Measurements from ENCODE around the gene LYST.

Gene LYST

DNA sequence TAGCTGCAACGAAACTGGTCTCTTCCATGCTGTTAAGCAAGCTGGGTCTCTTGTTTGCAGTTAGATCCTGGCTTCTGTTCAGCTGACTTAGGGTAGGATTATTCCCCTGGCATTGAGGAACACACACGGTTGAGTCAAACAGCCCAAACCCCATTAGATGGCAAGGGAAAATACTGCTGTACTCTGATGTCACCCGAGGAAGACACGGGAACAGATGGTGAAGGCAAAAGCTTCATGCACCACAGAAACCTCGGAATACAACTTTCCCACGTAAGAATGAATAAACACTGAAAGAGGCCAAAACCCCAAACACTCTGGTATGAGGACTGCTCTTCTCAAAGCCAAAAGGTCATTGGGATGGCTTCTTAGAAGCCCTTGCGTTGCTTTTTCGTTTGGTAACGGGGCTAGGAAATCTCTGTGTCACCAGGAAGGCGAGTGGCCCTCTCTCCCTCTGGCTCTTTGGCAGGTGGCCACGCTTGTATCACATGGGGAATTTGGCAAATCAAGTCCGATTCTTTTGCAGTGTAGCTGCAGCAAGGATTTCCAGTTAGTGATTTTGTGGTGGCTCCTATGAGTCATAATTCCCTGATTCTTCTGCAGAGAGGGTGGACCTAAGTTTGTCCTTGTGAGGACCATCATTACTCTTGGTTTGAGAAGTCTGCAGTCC lies 16.7 kb upstream of the LYST start:
- no peaks in the 10 kb centered on the region for H3K9me3 ChIP-seq (ENCODE audit: control insufficient read depth, insufficient read depth, low read depth, low read length)
- no peak overlapping the region for H3K27ac ChIP-seq (ENCODE audit: low read depth, low read length)
- no peaks in the 10 kb centered on the region for H3K27me3 ChIP-seq (ENCODE audit: control insufficient read depth, insufficient read depth, low read length)
- no peaks in the 10 kb centered on the region for H3K36me3 ChIP-seq (ENCODE audit: control insufficient read depth, insufficient read depth, low read length)
- no peak overlapping the region for H3K9ac ChIP-seq (ENCODE audit: low read length)
- H3K4me1 ChIP-seq (ENCODE audit: control insufficient read depth, insufficient read depth, low read length) = no peaks in the 10 kb centered on the region
- H3K4me3 ChIP-seq (ENCODE audit: low read depth, low read length) = no peak overlapping the region

DNA sequence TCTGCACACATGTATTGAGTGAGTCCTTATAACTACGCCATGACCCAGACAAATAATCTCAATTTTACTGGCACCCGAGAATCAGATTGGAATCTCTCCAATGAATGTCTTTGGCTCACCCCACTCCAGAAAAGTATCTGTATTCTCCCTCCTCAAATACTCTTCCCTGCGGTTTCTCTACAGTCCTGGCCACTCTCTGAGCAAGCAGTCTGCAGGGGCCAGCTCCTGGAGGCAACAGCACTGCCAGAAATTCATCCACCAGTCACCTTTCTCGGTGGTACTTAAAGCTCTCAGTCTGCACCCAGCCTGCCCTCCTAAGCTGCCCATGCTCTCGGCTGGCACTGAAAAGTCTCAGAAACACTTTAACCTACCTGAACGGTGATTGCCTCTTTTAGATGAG lies 16.1 kb upstream of the LYST start:
- Histone ChIP-seq H3K27ac (ENCODE audit: low read depth, low read length) (no peak overlapping the region), H3K36me3 (ENCODE audit: control insufficient read depth, insufficient read depth, low read length) (no peaks in the 10 kb centered on the region), H3K4me3 (ENCODE audit: low read depth, low read length) (no peak overlapping the region), H3K9me3 (ENCODE audit: control insufficient read depth, insufficient read depth, low read depth, low read length) (no peaks in the 10 kb centered on the region), H3K9ac (ENCODE audit: low read length) (no peak overlapping the region), H3K27me3 (ENCODE audit: control insufficient read depth, insufficient read depth, low read length) (no peaks in the 10 kb centered on the region), H3K4me1 (ENCODE audit: control insufficient read depth, insufficient read depth, low read length) (no peaks in the 10 kb centered on the region)

DNA sequence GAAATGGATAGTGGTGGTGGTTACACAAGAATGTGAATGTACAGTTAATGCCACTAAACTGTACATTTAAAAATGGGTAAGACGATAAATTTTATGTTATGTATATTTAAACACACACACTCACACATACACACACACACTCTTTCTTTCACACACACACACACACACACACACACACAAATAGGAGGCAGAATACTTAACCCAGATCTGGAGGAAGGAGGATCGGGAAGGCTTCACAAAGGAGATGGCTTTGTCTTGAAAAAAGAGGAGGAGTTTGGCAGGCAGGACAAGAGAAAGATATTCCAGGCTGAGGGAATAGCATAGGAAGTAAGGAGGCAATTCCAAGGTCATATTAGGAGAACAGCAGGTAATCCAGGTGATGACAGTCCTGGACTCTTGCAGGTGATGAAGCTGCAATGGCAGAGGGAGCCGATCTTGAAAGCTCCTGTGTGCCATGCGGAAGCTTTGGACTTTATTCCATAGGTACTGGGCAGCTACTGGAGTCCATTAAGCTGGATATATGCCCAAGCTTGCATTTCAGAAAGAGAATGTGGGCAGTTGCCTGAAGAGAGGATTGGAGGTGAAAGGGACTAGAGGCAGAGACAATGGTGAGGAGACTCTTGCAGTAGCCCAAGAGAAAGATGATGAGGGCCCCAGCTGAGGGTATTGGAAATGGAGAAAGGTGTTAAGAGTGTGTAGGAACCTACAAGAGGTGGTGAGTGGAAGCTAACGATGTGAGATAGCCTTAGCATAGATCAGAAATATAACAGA lies 15.4 kb upstream of the LYST start:
- no peak overlapping the region for H3K9ac ChIP-seq (ENCODE audit: low read length)
- H3K4me1 ChIP-seq (ENCODE audit: control insufficient read depth, insufficient read depth, low read length) = no peaks in the 10 kb centered on the region
- H3K27ac ChIP-seq (ENCODE audit: low read depth, low read length) = no peak overlapping the region
- H3K27me3 ChIP-seq (ENCODE audit: control insufficient read depth, insufficient read depth, low read length) = no peaks in the 10 kb centered on the region
- H3K9me3 ChIP-seq (ENCODE audit: control insufficient read depth, insufficient read depth, low read depth, low read length) = no peaks in the 10 kb centered on the region
- no peaks in the 10 kb centered on the region for H3K36me3 ChIP-seq (ENCODE audit: control insufficient read depth, insufficient read depth, low read length)
- H3K4me3 ChIP-seq (ENCODE audit: low read depth, low read length) = no peak overlapping the region

DNA sequence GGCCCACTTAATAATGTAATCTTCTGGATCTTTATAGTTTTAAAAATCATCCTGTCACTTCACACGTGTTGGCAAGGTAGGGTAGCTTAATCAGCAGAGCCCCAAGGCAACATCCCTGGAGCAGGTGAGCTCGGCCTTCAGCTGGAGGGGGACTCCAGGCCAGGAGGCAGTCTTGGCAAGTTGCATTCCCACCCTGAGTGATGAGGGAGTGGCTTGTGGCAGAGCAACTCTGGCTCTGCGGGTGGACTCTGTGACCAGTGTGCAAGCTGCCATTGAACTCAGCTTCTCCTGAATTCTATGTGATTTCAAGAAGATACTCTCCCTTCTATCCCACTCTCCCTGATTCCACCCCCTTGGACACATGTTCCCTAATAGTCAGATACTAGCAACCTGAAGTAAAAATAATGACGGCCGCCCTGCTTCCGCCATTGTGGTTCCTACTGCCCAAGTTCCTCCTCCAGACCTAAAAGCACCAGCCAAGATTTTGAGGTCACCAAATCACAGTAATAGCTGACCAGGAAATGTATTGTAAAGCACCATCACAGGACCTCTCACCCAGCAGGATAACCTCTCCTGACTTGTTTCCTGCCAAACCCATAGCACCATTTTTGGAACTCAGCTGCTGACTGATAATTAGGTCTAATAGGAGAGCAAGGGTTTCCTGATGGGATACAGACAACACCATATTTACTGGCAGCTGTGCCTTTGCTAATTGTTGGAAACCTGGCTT lies 11.5 kb upstream of the LYST start:
- no peak overlapping the region for H3K4me3 ChIP-seq (ENCODE audit: low read depth, low read length)
- H3K9ac ChIP-seq (ENCODE audit: low read length) = no peak overlapping the region
- no peak overlapping the region for H3K27ac ChIP-seq (ENCODE audit: low read depth, low read length)
- H3K9me3 ChIP-seq (ENCODE audit: control insufficient read depth, insufficient read depth, low read depth, low read length) = no peaks in the 10 kb centered on the region
- H3K27me3 ChIP-seq (ENCODE audit: control insufficient read depth, insufficient read depth, low read length) = no peaks in the 10 kb centered on the region
- no peaks in the 10 kb centered on the region for H3K4me1 ChIP-seq (ENCODE audit: control insufficient read depth, insufficient read depth, low read length)
- H3K36me3 ChIP-seq (ENCODE audit: control insufficient read depth, insufficient read depth, low read length) = no peaks in the 10 kb centered on the region

DNA sequence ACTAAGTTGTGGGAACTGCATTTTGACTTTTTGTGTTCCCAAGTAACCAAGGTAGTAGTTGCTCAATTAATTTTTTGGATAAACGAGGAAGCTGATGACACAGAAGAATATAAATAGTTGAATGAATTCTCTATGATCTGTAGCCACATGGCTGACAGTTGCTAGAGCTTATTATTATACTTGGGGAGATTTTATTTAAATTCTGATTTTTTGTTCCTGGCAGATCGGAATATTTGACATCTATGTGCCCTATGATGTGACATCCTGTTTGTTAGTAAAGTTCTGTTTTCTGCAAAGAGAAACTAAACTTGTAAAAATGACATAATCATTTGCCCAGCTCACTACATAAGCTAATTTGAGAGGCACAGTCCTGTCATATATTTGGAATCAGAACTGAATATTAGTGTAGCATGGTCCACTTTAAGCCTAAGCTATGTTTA lies 9.7 kb upstream of the LYST start:
- H3K4me1 ChIP-seq (ENCODE audit: control insufficient read depth, insufficient read depth, low read length) = no peaks in the 10 kb centered on the region
- H3K9ac ChIP-seq (ENCODE audit: low read length) = no peak overlapping the region
- H3K27me3 ChIP-seq (ENCODE audit: control insufficient read depth, insufficient read depth, low read length) = no peaks in the 10 kb centered on the region
- H3K36me3 ChIP-seq (ENCODE audit: control insufficient read depth, insufficient read depth, low read length) = no peaks in the 10 kb centered on the region
- no peak overlapping the region for H3K27ac ChIP-seq (ENCODE audit: low read depth, low read length)
- no peak overlapping the region for H3K4me3 ChIP-seq (ENCODE audit: low read depth, low read length)
- H3K9me3 ChIP-seq (ENCODE audit: control insufficient read depth, insufficient read depth, low read depth, low read length) = no peaks in the 10 kb centered on the region

DNA sequence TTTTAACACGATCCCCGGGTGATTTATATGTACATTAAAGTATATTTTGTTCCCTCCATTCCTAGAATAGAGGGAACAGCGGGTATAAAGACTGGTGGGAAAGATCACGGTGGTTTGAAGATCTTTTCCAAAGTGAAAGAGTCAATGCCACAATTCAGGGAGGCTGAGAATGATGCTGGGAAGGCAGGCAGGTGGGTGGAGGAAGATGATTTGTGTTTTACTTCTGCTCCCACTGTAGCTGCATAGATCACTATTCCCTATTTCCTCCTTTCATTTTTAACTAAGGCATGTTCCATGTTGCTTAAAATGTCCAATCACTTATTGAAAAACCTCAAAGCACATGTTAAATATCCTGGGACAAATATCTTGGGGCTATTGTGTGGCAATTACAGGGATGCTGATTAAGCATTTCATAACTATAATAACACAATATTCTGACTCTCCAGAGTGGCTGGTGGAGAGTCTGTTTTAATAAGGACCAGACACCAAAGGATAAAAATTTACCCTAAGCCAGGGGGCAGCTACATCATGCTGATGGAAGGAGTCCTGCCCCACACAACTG lies 8.4 kb upstream of the LYST start:
- H3K9me3 ChIP-seq (ENCODE audit: control insufficient read depth, insufficient read depth, low read depth, low read length) = no peaks in the 10 kb centered on the region
- H3K27ac ChIP-seq (ENCODE audit: low read depth, low read length) = no peak overlapping the region
- no peaks in the 10 kb centered on the region for H3K27me3 ChIP-seq (ENCODE audit: control insufficient read depth, insufficient read depth, low read length)
- H3K9ac ChIP-seq (ENCODE audit: low read length) = no peak overlapping the region
- no peak overlapping the region for H3K4me3 ChIP-seq (ENCODE audit: low read depth, low read length)
- no peaks in the 10 kb centered on the region for H3K4me1 ChIP-seq (ENCODE audit: control insufficient read depth, insufficient read depth, low read length)
- no peaks in the 10 kb centered on the region for H3K36me3 ChIP-seq (ENCODE audit: control insufficient read depth, insufficient read depth, low read length)

DNA sequence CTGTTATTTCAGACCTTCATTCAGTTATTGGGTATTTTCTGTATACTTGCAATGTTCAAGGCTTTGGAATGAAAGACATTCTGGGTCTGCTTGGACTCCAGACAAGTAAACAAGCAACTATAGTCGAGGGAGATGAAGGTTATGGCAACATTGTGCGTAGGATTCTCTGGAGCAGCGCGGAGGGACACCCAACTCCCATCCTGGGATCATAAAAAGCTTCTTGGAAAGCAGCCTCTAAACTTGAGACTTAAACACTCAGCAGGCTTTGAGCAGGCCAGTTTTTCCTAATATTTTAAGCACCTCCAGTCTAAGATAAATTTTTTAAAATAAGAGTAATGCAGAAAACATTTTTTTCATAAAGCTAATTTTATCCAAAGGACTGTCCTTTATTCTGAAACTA lies 7.6 kb upstream of the LYST start:
- no peaks in the 10 kb centered on the region for H3K4me1 ChIP-seq (ENCODE audit: control insufficient read depth, insufficient read depth, low read length)
- H3K4me3 ChIP-seq (ENCODE audit: low read depth, low read length) = no peak overlapping the region
- no peak overlapping the region for H3K27ac ChIP-seq (ENCODE audit: low read depth, low read length)
- H3K36me3 ChIP-seq (ENCODE audit: control insufficient read depth, insufficient read depth, low read length) = no peaks in the 10 kb centered on the region
- no peak overlapping the region for H3K9ac ChIP-seq (ENCODE audit: low read length)
- H3K27me3 ChIP-seq (ENCODE audit: control insufficient read depth, insufficient read depth, low read length) = no peaks in the 10 kb centered on the region
- H3K9me3 ChIP-seq (ENCODE audit: control insufficient read depth, insufficient read depth, low read depth, low read length) = no peaks in the 10 kb centered on the region

DNA sequence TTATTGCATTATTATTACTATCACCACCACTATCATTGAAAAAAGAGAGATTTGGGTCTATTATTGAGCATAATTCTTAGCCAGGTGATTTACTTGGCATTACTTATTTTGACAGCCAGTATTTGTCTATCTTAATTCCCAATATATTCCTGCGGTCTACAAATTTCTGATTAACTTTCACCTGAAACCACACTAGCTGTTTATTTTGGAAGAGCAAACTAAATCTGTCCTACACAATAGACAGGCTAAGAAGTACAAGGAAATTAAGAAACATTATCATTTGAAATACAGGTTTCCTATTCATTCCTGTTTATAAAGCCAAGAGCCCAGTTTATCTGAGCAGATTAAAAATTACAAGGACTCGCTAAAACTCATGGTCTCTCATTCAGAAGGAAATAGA lies 6.9 kb upstream of the LYST start:
- Histone ChIP-seq H3K4me3 (ENCODE audit: low read depth, low read length) (no peak overlapping the region), H3K36me3 (ENCODE audit: control insufficient read depth, insufficient read depth, low read length) (no peaks in the 10 kb centered on the region), H3K9me3 (ENCODE audit: control insufficient read depth, insufficient read depth, low read depth, low read length) (no peaks in the 10 kb centered on the region), H3K27me3 (ENCODE audit: control insufficient read depth, insufficient read depth, low read length) (no peaks in the 10 kb centered on the region), H3K27ac (ENCODE audit: low read depth, low read length) (no peak overlapping the region), H3K4me1 (ENCODE audit: control insufficient read depth, insufficient read depth, low read length) (no peaks in the 10 kb centered on the region), H3K9ac (ENCODE audit: low read length) (no peak overlapping the region)

DNA sequence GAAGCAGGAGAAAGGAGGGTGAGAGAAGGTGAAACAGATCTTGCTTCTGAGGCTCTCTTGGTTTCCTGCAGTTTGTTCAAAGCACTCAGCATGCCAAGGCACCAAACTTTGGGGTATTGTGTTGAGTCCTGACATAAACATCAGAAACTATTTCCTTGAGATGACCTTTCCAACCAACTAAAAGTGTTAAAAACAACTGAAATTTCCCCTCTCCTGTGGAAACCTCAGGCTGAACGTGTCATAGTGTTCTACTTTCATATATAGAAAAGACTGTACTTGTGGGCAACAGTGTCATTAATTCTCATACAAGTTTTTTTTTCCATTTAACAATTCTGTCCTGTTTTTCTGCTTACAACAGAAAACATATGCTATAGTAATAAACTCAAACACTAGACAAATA lies 6.3 kb upstream of the LYST start:
- no peak overlapping the region for H3K27ac ChIP-seq (ENCODE audit: low read depth, low read length)
- no peak overlapping the region for H3K9ac ChIP-seq (ENCODE audit: low read length)
- H3K4me1 ChIP-seq (ENCODE audit: control insufficient read depth, insufficient read depth, low read length) = no peaks in the 10 kb centered on the region

DNA sequence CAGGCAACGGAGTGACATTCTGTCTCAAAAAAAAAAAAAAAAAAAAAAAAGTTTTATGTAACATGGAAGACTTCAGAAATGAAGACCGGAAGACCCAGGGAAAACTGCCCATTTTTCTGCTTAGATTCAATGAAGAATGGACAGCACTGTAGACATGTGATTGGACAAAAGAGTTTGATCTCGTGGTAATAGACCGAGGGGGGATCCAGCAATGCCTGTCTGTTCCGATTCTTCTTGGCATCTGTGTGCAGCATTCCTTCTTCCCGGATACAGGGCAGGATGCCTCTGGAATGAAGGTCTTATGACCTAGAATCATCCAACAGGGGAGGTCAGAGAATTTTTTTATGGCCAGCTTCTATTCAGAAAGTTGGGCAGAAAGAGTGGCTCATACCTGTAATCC lies 5.6 kb upstream of the LYST start:
- H3K4me1 ChIP-seq (ENCODE audit: control insufficient read depth, insufficient read depth, low read length) = no peaks in the 10 kb centered on the region
- H3K9ac ChIP-seq (ENCODE audit: low read length) = no peak overlapping the region
- H3K27me3 ChIP-seq (ENCODE audit: control insufficient read depth, insufficient read depth, low read length) = no peaks in the 10 kb centered on the region
- no peaks in the 10 kb centered on the region for H3K9me3 ChIP-seq (ENCODE audit: control insufficient read depth, insufficient read depth, low read depth, low read length)
- H3K36me3 ChIP-seq (ENCODE audit: control insufficient read depth, insufficient read depth, low read length) = no peaks in the 10 kb centered on the region
- H3K4me3 ChIP-seq (ENCODE audit: low read depth, low read length) = no peak overlapping the region
- H3K27ac ChIP-seq (ENCODE audit: low read depth, low read length) = no peak overlapping the region

More for the DNA sequence above, 6.3 kb upstream of the LYST start:
- no peaks in the 10 kb centered on the region for H3K27me3 ChIP-seq (ENCODE audit: control insufficient read depth, insufficient read depth, low read length)
- no peaks in the 10 kb centered on the region for H3K36me3 ChIP-seq (ENCODE audit: control insufficient read depth, insufficient read depth, low read length)
- H3K4me3 ChIP-seq (ENCODE audit: low read depth, low read length) = no peak overlapping the region
- H3K9me3 ChIP-seq (ENCODE audit: control insufficient read depth, insufficient read depth, low read depth, low read length) = no peaks in the 10 kb centered on the region
